ENCODE measurements around the gene DMAC2.
"Not testable (repeated sequence)": the region's sequence is repeated elsewhere in the genome, so short reads cannot be mapped to it uniquely, and the experiment has no call there.

The DMAC2 gene

GRCh38 chr19:41442473-41443355 is 3.0 kb upstream of the DMAC2 start, which contains the start of gene ERICH4:
TSS of gene ERICH4 (plus strand) at chr19:41443156. CDS start at chr19:41443170, 14 bp downstream.
- DNase-seq (ENCODE audit: low read depth): no peak

GRCh38 chr19:41441321-41441945 is 1.7 kb upstream of the DMAC2 start:
- DNase-seq (ENCODE audit: low read depth): no peak

- no peak for DNase-seq (ENCODE audit: low read depth)
Observed at GRCh38 chr19:41437944-41438574, 1.7 kb downstream of the DMAC2 start.

GRCh38 chr19:41436674-41436951 is 3.1 kb downstream of the DMAC2 start:
- DNase-seq (ENCODE audit: low read depth): no peak

- DNase-seq (ENCODE audit: low read depth): no peak
Observed at GRCh38 chr19:41435936-41436673, 3.6 kb downstream of the DMAC2 start.

- DNase-seq (ENCODE audit: low read depth): not testable (repeated sequence)
Observed at GRCh38 chr19:41435376-41435775, 4.3 kb downstream of the DMAC2 start.

GRCh38 chr19:41434450-41434849 is 5.3 kb downstream of the DMAC2 start:
- no peak for DNase-seq (ENCODE audit: low read depth)

- no peak for DNase-seq (ENCODE audit: low read depth)
Observed at GRCh38 chr19:41433171-41433570, 6.5 kb downstream of the DMAC2 start.

- DNase-seq (ENCODE audit: low read depth): no peak
Observed at GRCh38 chr19:41431426-41432386, 8.0 kb downstream of the DMAC2 start.

- DNase-seq (ENCODE audit: low read depth): no peak
Observed at GRCh38 chr19:41430922-41431321, 8.8 kb downstream of the DMAC2 start.

GRCh38 chr19:41428481-41428859 is 11.2 kb downstream of the DMAC2 start:
- DNase-seq (ENCODE audit: low read depth): no peak

- DNase-seq (ENCODE audit: low read depth): no peak
Observed at GRCh38 chr19:41427647-41428480, 11.8 kb downstream of the DMAC2 start.

- peak; percentile 30 for DNase-seq (ENCODE audit: low read depth)
Observed at GRCh38 chr19:41426952-41427646, 12.6 kb downstream of the DMAC2 start, which contains the start of gene B3GNT8. TSS of gene B3GNT8 (minus strand) at chr19:41427374. CDS start at chr19:41426778, 596 bp downstream.

GRCh38 chr19:41426116-41426841 is 13.4 kb downstream of the DMAC2 start:
- DNase-seq (ENCODE audit: low read depth): no peak

GRCh38 chr19:41425174-41426115 is 14.3 kb downstream of the DMAC2 start:
- no peak for DNase-seq (ENCODE audit: low read depth)

- no peak for DNase-seq (ENCODE audit: low read depth)
Observed at GRCh38 chr19:41424335-41425173, 15.2 kb downstream of the DMAC2 start.

- DNase-seq (ENCODE audit: low read depth): no peak
Observed at GRCh38 chr19:41422955-41423354, 16.8 kb downstream of the DMAC2 start.
